IPS-NIHi7 (cell line): ENCODE results near the gene PRKG1.
"Not testable (repeated sequence)": the region's sequence is repeated elsewhere in the genome, so short reads cannot be mapped to it uniquely, and the experiment has no call there.

Experiments
- DNase-seq: peaks from one replicate; pipeline ENCODE4 v3.0.0; 2012; ENCODE audit warnings: mixed read lengths; ENCODE audit errors: extremely low spot score

The PRKG1 gene

GRCh38 chr10:52208365-52208764, 1134.1 kb downstream of the PRKG1 start:
- DNase-seq, result no peak

GRCh38 chr10:52210161-52210560, 1135.9 kb downstream of the PRKG1 start:
- DNase-seq, result no peak

DNA sequence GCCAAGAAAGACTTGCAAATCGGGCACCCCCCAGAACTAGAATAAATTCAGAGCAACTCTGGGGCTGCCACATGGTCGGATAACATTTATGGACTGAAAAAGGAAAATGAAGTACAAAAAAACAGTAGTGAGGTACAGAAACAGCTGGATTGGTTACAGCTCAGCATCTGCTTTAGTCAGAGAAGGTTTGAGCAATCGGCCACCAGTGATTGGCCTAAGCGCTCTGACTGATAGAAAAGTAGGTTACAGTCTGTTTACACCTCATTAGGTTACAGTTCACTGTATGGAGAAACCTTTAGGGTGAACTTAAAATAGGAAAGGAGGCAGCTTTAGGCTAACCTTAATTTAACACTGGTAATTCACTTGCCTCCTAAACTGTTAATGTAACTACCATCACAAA, 1137.8 kb downstream of the PRKG1 start:
- DNase-seq, result no peak

DNA sequence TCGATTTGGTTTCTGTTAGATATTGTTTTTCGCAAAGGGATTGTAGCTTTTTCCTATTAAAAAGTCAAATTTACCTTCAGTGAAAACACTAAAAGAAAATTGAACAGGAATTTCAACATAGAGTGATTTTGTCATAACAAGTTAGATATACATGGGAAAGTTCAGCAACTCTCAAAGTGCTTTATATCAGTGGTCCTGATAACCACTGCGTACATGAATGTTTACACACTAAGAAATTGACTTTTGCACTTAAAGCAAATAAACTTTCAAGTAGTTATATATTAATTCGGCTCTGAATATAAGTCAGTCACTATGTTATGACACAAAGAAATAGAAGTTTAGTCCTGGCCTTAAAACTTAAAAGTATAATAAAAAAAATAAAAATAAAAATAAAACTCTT, 1138.5 kb downstream of the PRKG1 start:
- no peak for DNase-seq

GRCh38 chr10:52213321-52213752, 1139.0 kb downstream of the PRKG1 start:
- DNase-seq, result peak; percentile 59

- DNase-seq, result peak; percentile 35
These were observed 1141.6 kb downstream of the PRKG1 start for GRCh38 chr10:52215745-52216361.

- no peak for DNase-seq
These were observed 1142.6 kb downstream of the PRKG1 start for GRCh38 chr10:52216852-52217251.

DNA sequence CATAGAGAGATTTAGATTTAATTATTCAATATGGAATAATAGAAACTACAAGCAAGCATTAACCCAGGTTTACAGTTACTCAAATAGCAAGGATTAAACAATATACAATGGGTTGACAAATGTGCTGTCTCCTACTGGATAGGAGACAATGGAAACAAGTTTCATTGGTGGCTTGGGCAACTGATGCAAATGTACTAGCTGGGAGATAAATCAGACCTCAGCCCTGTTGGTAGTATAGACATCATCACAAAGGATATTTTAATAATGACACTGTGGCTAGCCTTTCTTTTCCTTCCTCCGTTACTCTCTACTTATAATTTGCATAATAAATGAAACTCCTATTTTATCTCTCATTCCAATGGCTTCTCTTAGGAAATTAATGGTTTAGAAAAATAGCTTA, 1143.2 kb downstream of the PRKG1 start:
- no peak for DNase-seq

- no peak for DNase-seq
These were observed 1146.7 kb downstream of the PRKG1 start for GRCh38 chr10:52220947-52221346.

DNA sequence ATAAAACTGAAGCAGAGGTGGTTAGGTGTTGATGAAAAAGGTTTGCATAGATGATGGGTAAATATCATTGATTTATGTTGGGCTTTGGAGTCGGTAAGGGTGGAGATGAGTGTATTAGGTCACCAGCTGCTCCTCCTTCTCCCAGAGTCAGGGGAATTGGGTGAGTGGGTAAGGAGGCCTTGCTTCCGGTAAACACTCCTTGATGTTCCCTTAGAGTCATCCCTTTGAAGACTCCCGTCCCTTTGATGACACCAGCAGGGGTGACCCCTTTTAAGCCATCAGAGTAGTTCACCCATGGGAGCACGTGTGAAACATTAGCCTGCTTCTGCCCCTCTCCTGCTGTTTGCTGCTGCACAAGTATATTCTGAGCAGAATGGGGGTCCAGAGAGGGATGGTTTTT, 1147.6 kb downstream of the PRKG1 start:
- no peak for DNase-seq

DNA sequence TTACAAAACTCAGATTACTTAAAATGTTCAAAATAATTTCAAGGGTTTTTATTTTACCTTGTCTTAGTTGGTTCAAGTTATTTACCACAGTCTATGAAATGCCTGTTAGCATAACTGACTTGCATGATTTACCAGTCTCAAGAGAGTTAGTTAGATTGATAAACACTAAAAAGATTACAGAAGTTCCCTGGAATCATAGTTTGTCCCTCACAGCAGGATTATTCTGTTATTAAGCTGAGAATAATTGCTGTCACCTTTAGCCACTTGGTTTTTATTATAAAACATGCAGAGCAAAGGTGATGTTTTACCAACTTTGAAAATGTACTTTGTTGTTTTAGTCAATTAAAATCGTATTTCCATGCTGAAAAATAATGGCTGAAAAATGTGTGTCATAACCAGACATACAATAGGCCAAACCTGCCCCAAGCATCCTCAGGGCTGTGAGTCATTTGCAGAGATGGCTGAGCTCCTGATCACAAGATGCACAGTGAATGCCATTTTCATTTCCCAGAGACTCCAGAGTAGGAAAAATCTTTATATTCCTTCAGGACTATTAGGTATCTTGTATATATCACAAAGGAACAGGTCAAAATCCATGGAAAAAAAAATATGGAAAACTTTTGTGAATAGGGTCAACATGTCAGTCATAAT, 1152.0 kb downstream of the PRKG1 start:
- DNase-seq, result no peak

GRCh38 chr10:52228556-52228955, 1154.3 kb downstream of the PRKG1 start:
- DNase-seq, result no peak

GRCh38 chr10:52229291-52229931, 1155.1 kb downstream of the PRKG1 start:
- DNase-seq, result no peak

GRCh38 chr10:52232561-52233350, 1158.5 kb downstream of the PRKG1 start:
- DNase-seq, result no peak

- not testable (repeated sequence) for DNase-seq
These were observed 1159.2 kb downstream of the PRKG1 start for GRCh38 chr10:52233351-52233991.

- DNase-seq, result no peak
These were observed 1165.5 kb downstream of the PRKG1 start for GRCh38 chr10:52239771-52240170.

DNA sequence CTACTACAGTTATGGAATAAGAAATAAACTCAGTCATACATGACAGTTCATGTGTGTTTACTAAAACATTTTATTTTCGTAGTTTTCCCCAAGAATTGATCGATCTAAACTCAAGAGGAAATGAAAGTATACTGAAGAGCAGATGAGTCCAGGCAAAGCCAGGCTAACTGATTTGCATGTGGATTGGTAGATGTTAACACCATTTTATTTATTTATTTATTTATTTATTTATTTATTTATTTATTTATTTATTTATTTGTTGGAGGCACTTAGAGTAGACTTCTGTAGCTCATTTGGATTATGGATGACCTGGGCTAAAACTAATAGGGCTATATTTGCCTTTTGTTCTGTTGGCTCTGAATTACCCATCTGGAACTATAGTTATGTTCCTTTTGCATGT, 1171.3 kb downstream of the PRKG1 start:
- no peak for DNase-seq

GRCh38 chr10:52247929-52248328, 1173.6 kb downstream of the PRKG1 start:
- DNase-seq, result not testable (repeated sequence)

DNA sequence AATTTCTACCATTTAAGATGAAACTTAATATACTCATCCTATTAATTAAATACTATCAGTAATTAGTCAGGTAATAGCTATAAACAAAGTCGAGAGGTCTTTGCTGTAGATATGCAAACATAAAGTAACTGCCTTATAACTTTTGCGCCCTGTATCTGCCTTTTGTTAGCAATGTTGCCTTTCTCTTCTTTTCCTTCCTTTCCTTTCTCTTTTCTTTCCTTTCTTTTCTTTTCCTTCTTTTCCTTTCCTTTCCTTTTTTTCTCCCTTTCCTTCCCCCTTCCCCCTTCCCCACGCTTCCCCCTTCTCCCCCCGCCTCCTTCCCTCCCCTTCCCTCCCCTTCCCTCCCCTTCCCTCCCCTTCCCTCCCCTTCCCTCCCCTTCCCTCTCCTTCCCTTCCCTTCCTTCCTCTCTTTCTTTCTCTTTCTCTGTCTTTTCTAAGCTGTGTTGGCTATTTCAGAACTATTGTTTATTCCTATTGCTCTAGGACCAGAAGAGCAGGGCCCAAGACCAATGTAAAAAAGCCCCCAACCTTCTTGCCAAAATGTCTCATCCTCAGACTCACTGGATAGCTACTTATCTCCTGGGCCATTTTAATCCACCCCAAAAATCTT, 1174.5 kb downstream of the PRKG1 start:
- no peak for DNase-seq

DNA sequence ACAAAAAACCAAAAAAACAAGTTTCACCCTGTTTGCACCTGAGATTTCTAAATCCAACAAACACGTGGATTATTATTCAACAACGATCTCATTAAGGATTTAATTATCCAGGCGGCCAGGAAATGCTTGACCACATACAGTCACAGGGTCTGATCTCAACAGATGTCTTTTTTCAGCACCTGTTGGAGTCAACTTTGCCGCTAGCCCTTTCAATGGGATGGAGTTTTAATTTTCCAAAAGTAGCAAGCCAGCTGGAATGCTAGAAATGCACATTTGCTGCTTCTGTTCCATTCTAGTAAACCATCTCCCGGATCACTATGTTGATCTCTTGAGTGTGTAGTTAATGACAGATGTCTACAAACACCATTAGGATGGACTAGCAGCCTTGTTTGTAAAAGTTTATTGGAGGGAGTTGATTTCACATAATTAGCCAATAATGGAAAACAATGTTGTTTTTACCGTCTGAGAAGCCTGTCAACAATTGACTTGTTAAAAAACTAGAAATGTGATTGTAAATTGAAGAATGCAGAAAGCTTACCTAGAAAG, 1175.6 kb downstream of the PRKG1 start:
- DNase-seq, result no peak

DNA sequence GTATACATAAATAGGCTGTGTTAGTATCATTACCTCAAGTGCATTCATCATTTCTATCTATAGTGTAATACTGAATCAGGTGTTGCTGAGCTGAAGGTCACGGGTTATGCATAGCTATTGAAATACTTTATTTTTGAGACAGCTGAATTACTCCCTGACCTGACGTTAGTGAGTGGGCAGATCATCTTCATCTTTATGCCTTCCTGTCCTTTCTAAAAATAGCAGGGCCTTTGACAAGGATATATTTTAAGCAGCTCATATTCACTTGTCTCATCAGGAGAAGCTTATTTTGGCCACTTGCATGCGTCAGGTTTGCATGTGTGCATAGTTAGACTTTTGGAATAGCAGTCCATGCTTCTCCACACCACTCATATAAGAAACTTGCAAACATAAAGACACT, 1176.2 kb downstream of the PRKG1 start:
- no peak for DNase-seq
